Measurements from ENCODE around the gene GOLGA6A.
"Not testable (repeated sequence)": the region's sequence is repeated elsewhere in the genome, so short reads cannot be mapped to it uniquely, and the experiment has no call there.

Gene GOLGA6A, protein sequence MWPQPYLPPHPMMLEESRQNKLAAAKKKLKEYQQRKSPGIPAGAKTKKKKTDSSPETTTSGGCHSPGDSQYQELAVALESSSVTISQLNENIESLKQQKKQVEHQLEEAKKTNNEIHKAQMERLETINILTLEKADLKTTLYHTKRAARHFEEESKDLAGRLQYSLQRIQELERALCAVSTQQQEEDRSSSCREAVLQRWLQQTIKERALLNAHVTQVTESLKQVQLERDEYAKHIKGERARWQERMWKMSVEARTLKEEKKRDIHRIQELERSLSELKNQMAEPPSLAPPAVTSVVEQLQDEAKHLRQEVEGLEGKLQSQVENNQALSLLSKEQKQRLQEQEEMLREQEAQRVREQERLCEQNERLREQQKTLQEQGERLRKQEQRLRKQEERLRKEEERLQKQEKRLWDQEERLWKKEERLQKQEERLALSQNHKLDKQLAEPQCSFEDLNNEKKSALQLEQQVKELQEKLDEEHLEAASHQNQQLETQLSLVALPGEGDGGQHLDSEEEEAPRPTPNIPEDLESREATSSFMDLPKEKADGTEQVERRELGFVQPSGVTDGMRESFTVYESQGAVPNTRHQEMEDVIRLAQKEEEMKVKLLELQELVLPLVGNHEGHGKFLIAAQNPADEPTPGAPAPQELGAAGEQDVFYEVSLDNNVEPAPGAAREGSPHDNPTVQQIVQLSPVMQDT

DNA sequence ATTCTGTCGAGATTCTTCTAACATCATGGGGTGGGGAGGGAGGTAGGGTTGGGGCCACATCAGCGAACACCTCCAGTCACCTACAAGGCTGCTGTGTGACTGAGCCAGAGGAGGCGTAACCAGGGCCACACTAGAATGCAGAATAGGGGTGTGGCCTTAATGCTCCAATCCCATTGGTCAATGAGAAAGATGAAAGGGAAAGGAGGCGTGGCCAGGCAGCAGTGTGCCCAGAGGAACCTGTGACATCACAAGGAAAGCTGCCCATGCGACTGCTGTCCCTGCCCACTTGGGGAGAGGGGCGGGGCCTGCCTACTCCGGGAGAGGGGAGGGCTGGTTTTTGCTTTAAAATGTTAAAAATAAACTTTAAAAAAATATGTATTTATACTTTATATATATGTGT, at the start of gene GOLGA6A:
TSS of gene GOLGA6A (minus strand) at position 101 of the 400 bp plus-strand sequence. CDS start at position 60, 41 bp downstream.
- not testable (repeated sequence) for DNase-seq

DNA sequence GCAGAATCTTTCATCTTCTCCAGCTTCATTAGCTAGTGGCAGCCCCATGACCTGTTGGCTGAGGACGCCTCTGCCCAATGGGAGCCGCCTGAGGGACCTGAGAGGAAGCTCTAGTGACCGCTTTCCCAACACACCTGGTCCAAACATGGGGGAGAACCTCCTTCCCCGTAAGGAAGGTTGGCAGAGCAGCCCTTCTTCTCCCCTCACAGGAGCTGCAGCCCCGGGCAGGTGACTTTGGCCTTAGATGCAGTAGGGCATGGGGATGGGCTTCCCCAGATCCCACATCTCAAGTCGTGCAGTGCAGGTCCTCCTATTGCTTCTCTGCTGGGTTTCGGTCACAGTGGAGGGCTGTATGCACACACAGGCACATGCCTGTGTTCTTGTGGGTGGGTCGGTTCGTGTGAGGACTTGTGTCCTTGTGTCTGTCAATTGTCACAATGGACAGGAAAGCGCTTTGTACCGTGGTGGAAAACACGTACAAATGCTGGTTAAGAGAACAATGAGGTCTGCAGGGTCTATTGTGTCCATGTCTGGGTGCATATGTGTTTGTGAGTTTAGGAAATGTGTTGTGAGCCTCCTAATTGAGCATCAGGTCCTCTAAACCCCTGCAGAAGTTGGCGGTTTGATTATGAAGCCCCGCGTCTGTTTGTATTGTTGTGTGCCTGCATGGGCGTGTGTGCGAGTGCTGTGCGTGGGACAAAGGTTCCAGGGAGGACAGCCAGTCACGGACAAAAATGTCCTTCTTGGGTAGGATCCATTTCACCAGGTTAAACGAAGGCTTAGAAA, 49.5 kb upstream of the GOLGA6A start:
- DNase-seq = no peak

DNA sequence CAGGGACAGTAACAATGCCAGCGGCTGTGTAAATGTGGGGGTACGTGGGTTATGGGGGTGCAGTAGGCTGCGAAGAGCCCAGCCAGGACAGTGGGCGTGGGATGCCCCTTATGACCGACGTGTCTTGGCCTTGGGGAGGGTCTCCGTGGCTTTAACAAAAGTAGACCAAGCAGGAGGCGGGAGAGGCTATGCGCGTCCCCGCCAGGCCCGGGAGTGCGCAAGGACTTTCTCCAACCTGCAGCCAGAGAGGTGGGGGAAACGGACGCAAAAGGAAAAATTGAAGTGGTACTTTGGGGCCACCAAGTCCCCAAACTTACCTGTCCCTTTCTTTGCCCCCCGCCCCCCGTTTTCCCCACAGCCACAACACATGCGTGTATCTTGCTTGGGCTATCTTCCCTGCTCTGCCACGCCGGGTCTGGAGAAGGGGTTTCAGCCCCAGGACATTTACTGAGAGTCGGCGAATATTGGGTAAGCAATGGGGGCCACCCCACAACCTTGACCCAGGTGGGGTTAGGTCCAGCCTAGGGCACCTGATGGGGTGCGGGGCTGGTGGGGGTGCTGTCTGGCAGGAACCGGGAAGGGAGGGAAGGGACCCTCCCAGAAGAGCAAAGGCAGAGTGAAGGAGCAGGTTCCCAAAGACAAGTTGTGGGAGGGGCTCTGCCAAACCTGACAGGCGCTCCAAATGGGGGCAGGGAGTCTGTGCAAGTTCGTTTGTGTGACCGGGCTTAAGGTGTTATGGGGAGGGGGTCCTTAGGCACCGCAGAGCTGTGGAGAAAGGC, 48.7 kb upstream of the GOLGA6A start:
- no peak for DNase-seq

DNA sequence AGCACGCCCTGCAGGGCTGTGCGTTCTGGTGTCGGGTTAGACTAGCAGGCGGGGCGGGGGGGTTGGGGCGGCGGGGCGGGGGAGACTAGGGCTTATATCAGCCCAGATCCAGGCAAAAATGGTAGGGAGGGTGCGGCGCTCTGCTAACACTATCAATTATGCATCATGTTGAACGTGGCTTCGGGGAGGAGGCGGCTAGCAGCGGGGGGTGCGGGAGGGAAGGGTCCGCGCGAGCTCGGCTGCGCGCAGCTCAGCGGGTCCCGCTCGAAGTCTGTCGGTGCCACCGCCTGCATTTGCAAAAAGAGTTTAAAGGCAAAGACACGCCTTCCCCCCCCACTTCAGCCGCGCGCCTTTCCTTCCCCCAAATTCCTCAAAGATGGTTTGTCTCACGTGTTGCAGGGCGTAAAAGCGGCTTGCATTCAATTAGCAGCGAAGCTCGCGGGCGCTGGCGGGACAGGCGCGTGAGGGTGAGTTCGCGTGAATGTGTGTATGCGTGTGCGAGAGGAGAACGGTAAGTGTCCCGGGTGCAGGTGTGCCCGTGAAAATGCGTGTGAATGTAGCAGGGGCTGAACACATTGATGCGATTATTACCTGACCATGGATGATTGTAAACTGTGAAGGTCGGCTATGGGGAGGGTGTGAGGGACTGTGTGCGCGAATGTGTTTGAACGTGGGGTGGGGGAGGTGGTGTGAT, 48.0 kb upstream of the GOLGA6A start, which contains the start of gene ISLR2:
TSS of gene ISLR2 (plus strand) at position 432 of the 694 bp plus-strand sequence. CDS start 2,169 bp downstream, outside the sequence.
- no peak for DNase-seq

DNA sequence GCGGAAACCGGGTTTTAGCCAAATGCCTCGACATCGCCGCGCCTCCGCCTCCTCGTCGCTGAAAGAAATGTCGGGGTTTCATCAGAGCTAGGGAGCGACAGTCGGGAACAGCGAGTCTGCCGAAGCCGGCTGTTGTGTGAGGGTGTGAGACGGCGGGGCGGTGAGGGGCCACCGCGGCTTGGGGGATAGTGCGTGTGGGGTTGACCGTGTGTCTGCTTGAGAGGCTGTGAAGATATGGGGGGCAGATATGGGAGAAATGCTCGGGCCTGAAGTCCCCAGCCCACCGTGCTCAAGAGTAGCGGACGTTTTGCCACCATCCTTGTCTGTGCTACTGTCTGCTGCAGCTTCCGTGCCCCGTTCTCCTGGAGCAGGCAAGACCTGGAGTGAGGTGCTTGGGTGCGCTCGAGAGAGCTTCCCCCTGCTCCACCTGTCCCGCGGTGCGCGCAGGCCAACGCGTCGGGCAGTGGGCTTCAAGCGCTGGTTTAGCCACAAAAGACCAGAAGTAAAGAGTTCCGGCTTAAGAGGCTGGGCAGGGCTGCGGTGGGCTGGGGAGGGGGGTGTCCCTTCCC, 47.3 kb upstream of the GOLGA6A start:
- no peak for DNase-seq

DNA sequence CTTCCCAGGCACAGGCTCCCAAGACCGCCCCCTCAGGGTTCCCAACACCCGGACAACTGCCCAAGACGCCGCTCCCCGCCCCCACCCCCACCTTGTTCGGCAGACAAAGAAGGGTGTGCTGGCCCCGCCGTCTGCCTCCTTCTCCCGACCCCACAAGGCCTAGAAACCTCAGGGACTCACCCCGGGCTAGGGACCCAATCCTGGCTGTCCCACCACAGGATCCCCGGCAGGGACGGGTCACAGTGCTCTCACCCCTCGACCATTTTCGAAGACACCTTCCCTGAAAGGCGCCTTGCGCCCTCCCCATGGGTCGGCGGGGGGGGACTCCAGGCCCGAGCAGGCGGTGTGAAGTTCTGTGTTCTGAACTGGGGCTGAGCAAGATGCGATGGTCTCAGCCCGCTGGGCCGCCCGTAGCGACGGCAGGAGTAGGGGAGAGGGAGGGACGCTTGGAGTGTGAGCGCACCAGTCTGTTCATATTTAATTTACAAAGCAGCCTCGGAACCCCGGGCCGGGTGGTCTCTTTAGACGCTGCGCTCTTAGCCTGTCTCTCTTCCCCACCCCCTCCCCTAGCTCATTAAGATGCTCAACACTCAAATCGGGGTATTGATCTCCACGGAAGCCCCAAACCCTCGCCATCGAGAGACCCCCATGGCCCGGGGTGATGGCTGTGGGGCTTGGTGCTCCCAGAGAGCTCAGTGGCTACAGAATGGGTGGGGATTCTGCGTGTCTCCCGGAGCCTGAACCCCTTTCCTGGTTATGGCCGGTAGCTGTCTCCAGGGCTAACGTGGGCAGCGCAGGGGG, 46.6 kb upstream of the GOLGA6A start:
- DNase-seq = no peak

DNA sequence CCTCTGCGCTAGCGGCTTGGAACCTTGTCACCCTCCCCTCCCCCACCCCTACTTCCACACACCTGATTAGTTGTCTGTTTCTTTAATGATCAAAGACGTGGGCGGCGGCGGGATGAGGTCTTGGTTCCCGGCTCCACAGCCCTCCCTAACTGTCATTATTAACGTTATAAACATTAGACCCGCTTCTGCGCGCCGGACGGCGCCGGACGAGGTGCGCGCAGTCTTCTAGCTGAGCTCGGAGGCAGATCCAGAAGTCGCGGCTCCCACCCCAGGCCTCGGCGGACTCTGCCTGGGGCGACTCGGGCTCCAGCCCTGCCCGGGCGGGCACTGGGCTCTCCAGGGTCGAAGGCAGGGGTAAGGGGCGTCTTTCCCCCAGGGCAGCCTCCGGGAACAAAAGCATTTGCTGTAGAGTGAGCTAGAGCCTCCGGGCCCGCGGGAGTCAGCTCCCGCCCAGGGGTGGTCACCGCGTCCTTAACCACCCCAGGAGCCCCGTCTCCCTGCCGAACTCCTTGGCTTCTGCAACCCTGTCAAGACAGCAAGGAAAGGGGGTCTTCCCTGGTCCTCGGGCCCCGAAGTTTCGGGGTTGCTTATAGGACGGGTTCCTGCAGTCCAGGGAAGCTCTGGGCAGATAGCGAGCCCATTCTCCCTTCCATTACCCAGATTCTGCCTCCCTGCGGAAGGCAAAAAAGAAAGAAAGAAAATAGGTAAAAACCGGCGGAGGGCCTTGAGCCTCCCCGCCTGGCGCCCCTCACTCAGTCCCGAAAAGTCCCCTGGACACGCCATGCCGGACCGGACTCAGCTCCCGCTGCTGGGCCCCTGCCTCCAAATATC, 45.8 kb upstream of the GOLGA6A start:
- DNase-seq = no peak

DNA sequence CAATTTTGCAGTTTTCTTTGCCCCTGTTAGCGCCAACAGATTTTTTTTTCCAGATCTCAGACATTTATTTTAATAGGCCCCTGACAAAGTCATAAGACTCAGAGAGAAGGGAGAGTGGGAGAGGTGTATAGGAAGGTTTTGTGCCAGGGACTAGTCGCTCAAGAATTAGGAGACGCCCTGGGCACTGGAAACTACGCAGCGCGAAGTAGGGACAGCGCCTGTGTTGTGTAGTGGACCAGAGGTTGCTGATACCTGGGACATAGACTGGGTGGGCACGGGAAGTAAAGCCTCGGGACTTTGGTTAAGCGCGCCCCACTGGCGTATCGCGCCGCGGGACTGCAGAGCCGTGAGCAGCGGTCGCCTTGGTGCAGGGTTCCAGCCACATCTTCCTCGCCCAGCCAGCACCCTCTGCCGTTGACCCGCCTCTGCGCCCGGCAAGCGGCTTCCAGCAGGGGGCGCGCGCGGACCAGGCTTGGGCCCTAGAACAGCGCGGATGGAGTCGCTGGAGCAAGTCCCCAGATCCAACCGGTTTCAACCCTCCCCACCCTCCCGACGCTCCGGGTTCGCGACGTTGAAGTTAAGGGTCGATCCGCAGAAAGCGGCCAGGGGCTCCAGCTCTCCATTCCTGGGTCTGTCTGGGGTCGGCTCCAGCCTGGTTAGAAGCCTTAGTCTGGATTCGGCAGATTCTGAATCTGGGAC, 45.1 kb upstream of the GOLGA6A start:
- DNase-seq = peak; percentile 82

DNA sequence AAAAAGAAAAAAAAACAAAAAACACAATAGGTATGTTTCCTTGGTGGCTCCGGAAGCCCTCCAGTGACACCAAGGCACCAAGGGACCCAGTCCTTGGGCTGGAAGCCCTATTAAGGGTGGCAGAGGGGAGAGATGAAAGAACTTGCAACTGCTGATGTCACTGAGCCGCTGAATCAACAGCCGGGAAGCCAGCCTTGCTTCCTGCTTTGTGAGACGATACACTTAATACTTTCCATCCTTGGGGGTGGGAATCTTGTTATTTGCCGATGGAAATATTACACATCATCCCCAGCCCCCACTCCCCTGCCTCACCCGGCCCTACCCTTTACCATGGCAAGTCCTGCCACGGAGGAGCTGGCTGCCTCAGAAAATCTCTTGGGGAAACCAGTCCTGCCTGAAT, 42.4 kb upstream of the GOLGA6A start:
- no peak for DNase-seq

DNA sequence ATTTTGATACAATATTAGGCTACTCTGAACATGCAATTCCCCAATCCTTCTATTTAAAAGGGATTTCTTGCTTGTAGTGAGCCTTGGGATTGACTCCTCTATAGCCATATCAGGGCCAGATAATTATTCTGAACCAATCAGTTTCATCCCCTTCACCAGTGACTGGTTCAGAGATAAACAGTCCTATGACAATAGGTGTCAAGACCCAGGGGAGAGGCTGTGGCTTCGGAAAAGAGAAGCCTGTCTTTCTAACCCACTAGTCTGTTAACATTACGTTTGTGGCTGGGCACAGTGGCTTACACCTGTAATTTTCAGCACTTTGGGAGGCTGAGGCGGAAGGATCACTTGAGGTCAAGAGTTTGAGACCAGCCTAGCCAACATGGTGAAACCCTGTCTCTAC, 41.8 kb upstream of the GOLGA6A start:
- no peak for DNase-seq

DNA sequence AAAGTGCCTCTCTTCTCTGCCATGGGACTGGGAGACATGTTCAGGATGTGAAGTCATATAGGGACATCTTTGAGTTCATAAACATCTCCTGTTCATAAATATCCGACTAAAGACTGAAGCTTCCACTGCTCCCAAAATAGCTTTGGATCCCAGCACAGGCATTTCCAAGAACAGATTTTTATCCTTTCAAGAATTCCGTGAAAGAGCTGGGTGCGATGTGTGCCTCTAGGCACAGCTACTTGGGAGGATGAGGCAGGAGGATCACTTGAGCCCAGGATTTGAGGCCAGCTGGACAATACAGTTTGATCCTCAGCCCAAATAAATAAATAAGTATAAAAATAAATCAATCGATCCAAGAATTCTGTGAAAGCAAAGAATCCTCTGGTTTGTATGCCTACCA, 41.3 kb upstream of the GOLGA6A start:
- no peak for DNase-seq

DNA sequence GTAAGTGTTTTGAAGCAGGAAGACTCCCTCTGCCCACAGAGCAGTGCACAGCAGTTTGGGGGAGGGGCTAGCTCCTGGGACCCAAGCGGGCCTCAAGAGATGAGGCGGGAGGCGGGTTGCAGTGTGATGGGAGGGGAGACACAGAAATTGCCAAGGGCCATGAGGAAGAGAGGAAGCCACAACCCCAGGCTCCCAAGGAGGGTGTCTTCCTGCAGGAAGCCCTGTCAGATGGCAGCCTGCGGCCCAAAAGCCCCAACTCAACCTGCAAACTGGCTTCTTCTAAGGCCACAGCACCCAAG, 40.7 kb upstream of the GOLGA6A start:
- DNase-seq = no peak

DNA sequence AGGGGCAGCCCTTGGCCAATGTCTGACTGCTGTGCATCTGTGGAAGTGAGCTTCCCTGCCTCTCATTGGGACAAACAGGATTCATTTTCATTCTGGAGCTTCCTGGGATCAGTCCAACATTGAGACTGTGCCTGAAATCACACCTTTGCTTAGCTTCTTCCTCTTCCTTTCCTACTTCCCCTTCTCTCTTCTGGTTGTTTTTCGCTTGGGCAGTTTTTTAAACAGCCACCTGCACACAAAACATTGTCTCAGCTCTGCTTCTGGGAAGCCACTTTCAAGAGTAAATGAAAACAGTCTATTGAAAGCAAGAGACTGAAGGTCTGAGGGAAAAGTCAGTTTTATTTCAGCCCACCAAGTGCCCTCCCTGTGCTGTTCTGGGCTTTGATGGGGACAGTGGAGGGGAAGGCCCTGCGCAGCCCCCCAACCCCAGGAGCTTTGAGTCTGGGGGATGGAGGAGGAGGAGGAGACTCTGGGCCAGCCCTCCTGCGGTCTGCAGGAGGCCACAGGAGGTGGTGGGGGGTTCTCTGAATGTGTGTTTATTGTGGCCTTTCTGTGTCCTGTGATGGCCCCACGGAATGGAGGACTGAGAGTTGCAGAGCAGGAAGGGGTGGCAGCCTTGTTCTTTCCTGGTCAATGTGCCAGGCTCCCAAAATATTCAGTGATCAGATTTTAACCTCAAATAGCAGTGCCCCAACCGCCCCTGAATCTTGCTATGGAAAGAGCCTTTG, 40.2 kb upstream of the GOLGA6A start:
- no peak for DNase-seq

DNA sequence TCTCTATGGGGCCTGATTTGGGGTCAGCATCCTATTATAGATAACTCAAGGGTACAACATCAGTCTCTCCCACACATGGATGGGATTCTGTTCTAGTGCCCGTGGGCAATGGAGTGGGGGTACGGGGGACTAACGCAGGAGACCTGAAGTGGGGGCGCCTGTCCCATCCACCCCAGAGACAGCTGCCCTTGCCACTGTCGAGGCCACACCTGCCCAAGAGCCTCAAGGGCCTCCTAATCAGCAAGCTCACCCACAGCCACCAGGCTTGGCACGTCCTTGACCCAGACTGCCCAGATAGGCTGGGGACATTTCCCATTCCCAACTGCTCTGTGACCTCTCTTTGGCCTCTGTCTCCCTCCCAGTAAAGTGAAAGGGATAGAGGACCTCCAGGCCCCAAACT, 39.5 kb upstream of the GOLGA6A start:
- DNase-seq = no peak

DNA sequence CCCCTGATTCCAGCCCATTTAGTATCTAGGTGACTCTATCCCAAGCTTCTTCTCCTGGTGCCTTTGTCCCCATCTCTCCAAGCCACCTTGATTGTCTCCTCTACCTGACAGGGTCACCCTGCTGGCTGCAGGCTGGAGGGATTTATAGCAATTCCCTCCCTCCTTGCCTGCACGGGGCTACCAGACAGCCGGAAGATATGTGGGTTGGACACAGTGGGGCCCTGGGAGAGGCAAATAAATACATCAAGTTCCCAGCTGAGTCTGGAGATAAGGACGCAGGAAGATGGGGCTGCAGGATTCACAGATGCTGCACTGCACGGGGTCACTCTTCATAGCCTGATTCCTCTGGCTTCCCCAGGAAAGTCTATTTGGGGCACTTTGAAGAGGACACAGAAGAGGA, 38.7 kb upstream of the GOLGA6A start:
- DNase-seq = no peak

DNA sequence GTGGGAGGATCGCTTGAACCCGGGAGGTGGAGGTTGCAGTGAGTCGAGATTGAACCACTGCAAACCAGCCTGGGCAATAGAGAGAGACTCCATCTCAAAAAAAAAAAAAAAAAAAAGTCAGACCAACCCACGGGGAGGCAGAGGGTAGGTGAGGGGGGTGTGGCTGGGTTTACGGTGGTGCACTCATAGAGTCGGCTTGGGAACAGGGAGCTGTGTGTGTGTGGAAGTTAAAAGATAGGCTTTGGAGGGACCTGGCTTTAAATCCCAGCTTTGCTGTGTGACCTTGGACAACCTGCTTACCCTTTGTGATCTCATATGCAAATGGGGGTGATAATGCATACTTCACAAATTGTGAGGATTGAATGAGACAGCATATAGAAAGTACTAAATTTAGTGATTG, 38.1 kb upstream of the GOLGA6A start:
- DNase-seq = no peak

DNA sequence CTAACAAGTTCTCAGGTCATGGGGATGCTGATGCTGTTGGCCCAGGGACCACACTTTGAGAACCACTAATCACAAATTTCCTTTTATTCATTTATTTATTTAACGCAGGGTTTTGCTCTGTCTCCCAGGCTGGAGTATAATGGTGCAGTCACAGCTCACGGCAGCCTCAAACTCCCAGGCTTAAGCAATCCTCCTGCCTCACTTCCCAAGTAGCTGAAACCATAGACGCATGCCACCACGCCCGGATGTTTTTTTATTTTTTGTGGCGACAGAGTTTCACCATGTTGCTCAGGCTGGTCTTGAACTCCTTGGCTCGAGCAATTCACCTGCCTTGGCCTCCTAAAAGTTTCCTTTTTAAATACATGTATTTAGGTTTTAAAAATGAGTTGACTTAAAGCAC, 27.4 kb upstream of the GOLGA6A start:
- DNase-seq = no peak

DNA sequence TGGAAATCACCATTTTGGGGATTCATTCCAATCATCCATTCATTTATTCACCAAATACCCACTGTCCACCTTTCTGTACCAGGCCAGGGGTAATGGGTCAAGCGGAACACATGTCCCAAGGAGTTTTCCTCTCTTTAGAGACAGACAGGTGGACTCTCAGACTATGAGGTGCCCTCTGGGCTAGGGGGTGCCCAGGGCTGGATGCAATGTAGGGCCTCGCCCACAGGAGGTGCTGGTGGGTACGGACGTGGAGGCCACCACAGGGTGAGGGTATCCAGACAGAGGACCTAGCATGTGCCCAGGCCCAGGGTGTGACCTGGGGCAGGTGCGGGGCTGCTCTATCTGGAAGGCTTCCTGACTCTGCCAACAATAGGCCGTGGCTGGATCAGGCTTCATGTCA, 26.3 kb upstream of the GOLGA6A start:
- DNase-seq = not testable (repeated sequence)

DNA sequence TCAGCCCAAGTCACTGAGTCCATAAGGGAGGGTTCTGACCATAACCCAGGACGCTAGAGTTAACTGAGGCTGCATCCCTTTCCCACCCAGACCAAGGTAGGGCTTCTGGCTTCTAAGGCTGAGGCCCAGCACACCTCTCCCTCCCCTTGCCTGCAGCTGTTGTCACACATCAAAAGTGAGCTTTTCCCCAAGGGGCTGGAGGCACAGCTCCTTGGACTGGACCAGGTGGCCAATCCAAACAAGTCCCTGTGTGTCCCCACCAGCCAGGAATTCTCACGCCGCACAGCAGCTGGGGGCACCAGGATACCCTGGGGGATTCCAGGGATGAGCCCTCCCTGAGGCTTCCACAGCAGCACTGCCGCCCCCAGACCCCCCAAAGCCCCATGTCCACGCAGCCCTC, 25.8 kb upstream of the GOLGA6A start:
- DNase-seq = no peak
